ENCODE data around the gene CENPC.

DNA sequence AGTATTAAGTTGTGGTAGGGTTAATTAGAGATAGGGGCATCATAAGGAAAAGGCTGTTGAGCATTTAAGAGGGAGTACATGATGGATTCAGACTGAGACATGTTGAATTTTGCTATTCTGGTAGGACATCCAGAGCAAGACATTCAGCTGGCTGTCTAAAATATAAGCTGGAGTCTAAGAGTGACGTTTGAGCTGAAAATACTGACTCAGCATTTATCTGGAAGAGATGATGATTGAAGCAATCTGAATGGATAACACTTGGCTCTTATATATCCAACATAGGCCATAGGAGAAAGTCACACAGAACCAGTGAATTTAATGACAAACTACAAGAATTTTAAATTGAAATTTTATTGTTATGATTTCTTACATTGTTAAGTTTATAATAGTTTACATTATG, 114.3 kb downstream of the CENPC start:
- TF ChIP-seq, protein P1, sequence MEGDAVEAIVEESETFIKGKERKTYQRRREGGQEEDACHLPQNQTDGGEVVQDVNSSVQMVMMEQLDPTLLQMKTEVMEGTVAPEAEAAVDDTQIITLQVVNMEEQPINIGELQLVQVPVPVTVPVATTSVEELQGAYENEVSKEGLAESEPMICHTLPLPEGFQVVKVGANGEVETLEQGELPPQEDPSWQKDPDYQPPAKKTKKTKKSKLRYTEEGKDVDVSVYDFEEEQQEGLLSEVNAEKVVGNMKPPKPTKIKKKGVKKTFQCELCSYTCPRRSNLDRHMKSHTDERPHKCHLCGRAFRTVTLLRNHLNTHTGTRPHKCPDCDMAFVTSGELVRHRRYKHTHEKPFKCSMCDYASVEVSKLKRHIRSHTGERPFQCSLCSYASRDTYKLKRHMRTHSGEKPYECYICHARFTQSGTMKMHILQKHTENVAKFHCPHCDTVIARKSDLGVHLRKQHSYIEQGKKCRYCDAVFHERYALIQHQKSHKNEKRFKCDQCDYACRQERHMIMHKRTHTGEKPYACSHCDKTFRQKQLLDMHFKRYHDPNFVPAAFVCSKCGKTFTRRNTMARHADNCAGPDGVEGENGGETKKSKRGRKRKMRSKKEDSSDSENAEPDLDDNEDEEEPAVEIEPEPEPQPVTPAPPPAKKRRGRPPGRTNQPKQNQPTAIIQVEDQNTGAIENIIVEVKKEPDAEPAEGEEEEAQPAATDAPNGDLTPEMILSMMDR (conservative IDR thresholded peaks at IDR 0.05; ENCODE audit: low read depth, low read length), result no peak
- TF ChIP-seq FOS (IDR thresholded peaks at IDR 0.05; ENCODE audit: low read depth, low read length) (no peak), POLR2A (IDR thresholded peaks at IDR 0.05; ENCODE audit: low read depth, low read length) (no peak), RFX5 (IDR thresholded peaks at IDR 0.05; ENCODE audit: low read depth, low read length) (no peak)
- TF ChIP-seq, protein P2, sequence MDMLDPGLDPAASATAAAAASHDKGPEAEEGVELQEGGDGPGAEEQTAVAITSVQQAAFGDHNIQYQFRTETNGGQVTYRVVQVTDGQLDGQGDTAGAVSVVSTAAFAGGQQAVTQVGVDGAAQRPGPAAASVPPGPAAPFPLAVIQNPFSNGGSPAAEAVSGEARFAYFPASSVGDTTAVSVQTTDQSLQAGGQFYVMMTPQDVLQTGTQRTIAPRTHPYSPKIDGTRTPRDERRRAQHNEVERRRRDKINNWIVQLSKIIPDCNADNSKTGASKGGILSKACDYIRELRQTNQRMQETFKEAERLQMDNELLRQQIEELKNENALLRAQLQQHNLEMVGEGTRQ (IDR thresholded peaks at IDR 0.05; ENCODE audit: low read depth, low read length), result no peak
- TF ChIP-seq, protein P3, sequence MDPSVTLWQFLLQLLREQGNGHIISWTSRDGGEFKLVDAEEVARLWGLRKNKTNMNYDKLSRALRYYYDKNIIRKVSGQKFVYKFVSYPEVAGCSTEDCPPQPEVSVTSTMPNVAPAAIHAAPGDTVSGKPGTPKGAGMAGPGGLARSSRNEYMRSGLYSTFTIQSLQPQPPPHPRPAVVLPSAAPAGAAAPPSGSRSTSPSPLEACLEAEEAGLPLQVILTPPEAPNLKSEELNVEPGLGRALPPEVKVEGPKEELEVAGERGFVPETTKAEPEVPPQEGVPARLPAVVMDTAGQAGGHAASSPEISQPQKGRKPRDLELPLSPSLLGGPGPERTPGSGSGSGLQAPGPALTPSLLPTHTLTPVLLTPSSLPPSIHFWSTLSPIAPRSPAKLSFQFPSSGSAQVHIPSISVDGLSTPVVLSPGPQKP (IDR thresholded peaks at IDR 0.05; ENCODE audit: borderline replicate concordance, low read depth, low read length), result no peak
